GM21526 (cell line): ENCODE measurements around the gene MYL9.

Experiments used
- ATAC-seq: cut with Tn5 transposase; IDR thresholded peaks from one replicate; pipeline ENCODE4 v1.9.1; 2021; ENCODE audit warnings: moderate library complexity; ENCODE audit not compliant: unreplicated experiment, low FRiP score

Gene MYL9

DNA sequence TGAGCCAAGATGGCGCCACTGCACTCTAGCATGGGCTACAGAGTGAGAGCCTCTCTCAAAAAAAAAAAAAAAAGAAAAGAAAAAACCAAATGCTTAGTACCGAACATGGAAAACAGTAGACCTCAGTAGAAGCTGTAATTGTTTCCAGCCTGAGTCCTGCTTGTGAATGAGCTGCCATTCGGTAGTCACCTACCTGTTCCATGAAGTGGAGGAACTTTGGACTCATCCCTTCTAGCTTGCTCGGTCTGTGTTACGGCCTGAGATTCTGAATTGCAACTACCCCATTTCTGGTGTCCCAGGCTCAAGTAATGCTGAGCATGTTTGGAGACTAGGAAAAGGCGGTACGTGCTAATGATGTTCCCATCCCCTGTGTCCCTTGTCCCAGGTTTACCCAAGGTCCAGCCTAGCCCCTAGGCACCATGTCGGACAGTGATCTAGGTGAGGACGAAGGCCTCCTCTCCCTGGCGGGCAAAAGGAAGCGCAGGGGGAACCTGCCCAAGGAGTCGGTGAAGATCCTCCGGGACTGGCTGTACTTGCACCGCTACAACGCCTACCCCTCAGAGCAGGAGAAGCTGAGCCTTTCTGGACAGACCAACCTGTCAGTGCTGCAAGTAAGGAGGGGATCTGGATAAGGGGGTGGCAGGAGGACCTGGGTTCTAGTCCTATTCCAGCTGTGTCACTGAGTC lies 37.2 kb downstream of the MYL9 start:
- ATAC-seq: no peak

DNA sequence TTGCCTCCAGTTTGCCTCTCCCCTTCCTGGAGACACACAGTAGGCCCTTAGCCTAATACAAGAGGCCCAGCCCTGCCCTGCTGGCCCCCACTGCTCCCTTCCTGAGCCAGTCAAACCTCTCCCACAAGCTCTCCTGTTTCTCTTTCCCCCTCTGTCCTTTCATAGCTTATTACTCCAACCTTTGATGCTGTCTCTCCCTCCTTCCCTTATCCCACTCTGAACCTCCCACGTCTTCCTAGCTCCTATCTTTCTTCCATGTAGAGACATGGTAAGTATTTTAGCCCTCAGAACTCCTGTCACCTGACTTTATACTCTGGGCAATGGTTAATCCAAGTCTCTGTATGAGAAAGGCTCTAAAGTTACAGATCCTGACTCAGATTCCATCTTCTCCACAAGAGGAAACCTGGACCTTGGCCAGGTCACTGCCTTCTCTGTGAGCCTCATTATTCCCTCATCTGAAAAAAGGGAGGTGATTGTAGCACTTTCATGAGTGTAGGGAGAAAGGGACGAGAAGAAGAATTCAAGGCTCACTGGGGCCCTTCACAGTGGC lies 38.8 kb downstream of the MYL9 start:
- no peak for ATAC-seq

DNA sequence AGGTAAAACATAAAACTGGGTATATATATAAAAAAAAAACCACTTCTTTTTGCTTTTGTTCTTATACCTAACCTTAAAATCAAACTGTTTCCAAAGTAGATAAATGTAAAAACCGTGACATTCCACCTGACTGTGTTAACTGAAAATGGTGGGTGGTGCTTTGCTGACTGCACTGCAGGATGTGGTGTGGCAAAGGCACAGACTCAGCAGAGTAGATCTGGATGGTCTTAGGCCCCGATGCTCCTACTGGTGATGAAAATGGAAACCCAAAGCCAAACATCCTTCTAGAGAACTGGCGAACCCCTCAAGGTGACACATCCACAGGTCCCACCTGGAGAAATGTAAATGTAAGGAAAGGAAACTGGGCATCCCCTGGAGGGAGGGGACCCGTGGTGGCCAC lies 41.0 kb downstream of the MYL9 start:
- no peak for ATAC-seq

DNA sequence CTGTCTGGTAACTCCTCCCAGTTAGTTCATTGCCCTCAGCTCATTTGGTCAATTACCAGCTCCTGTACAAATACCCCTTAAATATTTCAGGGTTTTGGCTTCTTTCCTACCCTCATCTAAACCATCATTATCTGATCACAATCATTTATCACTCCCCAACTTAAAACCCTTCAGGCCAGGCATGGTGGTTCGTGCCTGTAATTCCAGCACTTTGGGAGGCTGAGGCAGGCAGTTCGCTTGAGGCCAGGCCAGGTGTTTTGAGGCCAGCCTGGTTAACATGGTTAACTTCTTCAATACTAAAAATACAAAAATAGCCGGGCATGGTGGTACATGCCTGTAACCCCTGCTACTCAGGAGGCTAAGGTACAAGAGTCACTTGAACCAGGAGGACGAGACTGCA lies 41.5 kb downstream of the MYL9 start:
- no peak for ATAC-seq

DNA sequence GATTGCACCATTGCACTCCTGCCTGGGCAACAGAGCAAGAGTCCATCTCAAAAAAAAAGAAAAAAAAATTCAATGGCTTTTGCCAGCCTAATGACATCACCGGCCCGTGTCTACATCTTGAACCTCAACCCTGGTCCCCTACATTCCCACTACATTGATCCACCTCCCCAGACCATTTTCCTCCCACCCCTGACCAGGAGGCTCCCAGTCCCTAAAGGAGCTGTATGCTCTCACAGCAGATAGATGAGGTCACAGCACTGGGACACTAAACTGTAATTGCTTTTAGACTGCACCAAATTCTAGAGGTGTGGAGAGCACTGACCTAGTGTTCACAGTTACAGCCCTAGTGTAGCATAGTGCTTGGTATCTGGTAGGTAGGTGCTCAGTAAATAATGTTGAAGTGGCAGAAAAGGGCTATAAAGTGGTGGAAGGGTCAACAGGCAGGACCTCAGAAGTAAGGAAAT lies 42.7 kb downstream of the MYL9 start:
- ATAC-seq: no peak

DNA sequence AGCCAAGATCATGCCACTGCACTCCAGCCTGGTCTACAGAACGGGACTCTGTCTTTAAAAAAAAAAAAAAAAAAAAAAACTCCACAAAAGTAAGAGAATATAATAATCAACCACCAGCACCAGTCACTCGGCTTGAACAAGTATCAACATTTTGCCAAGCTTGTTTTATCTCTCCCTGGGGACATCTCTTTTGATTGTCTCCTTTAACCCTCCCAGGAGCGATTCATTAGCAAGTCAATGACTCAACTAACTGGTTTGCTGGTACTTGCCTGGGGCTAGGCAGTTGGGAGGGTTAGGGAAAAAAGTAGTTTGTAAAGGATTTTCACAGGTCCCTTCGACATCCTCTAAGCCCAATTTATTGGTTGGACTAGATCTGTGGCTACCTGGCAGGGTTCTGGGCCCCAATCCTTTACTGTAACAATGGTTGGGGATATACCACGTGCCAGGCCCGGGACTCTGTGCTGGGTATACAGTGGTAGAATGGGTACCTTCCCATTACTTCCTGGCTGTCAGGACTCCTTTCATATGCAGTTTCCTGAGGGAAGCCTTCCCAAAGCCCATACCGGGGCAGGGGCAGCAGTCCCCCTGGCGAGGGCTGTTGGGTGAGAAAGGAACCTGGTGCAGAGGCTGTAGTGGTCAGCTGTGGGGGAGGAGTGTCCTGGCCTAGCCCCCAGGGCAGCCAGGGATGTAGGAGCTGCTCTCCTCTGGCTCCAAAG lies 44.2 kb downstream of the MYL9 start:
- ATAC-seq: no peak

DNA sequence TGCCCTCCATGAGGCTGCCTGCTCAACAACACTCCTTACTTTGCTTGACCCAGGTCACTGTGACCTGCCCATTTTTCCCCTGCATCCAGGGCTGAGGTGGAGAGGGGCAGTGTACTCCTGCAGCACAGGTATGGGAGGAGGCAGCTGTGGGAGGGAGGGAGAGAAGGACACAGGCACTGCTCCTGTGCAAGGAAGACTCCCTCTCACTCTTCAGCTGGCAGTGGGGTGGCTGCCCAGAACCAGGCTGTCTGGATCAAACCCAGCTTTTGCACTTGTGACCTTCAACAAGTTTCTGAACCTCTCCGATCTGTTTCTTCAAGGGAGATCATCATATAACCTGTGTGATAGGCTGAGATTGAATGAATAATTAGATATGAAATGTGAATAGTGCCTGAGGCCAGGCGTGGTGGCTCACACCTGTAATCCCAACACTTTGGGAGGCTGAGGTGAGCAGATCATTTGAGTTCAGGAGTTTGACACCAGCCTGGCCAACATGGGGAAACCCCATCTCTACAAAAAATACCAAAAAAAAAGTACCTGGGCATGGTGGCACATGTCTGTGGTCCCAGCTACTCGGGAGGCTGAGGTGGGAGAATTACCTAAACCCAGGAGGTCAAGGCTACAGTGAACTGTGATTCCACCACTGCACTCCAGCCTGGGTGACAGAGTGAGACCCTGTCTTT lies 46.2 kb downstream of the MYL9 start:
- no peak for ATAC-seq

DNA sequence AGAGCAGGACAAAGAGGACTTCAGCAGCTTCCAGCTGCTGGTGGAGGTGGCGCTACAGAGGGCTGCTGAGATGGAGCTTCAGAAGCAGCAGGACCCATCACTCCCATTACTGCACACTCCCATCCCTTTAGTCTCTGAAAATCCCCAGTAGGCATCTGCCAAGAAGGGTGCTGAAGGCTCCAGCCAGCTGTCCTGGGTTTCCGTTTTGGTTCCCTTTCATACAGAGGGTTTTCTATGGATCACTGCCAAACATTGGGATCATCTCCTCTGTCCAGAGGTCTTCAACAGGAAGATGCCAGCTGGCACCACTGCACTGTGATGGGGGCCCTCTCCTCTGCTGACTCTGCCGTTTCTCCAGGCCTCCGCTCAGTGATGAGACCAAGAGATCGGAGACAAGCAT lies 50.0 kb downstream of the MYL9 start:
- no peak for ATAC-seq

DNA sequence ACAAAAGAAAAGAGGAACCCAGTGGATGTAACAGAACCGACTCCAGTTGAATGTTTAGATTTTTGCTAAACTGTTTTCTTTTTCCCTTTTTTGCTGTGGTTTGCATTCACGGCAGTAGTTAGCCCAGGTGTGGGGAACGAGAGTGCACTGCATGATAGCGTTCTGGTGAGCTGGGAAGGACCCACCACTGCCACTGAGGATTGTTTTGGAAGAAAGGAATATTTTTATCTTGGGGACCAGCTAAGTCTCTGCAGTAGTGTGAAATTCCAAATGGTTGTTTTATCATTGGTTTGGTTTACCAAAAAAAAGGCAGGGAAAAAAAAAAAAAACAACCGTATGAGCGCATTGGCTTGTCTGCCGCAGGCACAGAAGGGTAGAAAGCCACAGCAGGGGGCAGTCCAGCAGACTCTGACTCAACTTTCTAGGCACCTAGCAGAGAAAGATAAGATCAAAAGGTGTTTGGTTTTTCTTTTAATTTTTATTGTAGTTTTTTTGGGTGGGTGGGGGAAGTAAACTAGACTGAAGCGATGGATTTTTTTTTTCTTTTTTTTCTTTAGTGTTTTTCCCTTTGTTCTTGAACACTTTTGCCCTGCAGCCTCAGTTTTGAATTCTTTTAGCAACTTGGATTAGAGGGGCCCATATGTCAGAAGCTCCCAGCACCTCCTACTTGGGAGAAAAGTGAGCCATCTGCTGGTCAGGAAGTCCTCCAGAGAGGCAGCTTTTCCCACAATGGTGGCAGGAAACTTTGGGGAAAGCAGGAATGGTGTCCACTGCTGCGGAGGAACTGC lies 50.7 kb downstream of the MYL9 start:
- ATAC-seq: no peak

DNA sequence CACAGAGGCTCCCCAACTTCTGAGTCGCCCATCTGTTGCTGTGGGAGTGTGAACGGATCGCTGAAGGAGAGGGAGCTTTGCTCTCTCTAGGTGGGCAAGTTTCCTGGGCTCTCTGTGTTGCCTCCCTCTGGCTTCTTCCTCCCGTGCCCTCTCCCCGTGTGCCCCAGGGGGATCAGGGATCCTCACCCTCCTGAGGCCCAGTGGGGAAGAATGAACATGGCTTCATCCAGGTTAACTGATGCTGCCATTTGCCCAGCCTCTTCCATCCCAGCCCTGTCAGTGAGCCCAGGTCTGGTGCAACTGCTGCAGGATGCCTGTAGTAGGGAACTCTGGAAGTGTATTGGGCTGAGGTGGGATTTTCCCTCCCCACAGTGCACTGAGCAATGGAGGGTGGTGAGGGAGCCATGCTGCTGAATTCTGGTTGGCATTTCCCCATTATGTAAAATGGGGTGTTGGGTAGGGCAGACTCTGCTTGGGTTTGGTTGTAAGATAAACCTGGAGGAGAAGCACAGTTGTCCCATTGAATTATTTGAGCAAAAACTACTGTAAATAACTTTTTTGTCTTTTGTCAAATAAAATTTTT lies 52.1 kb downstream of the MYL9 start:
- no peak for ATAC-seq

DNA sequence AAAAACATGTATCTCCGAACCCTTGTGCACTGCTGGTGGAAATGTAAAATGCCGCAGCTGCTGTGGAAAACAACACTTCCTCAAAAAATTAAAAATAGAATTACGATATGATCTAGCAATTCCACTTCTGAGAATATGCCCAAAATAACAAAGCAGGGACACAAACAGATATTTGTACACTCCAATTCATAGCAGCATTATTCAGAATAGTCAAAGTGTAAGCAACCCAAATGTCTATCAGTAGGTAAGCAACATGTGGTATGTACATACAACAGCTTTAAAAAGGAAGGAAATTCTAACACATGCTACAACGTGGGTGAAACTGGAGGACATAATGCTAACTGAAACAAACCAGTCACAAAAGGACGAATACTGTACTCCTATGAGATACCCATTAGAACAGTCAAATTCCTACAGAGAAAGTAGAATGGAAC lies 58.6 kb downstream of the MYL9 start:
- ATAC-seq: no peak
